Hematopoietic multipotent progenitor cell treated with erythropoietin and hydrocortisone succinate and interleukin-3 and kit ligand, for 15 days (in vitro differentiated cells): ENCODE data around the gene GLRX.
"Not testable (repeated sequence)": the region's sequence is repeated elsewhere in the genome, so short reads cannot be mapped to it uniquely, and the experiment has no call there.

ENCODE experiments used
- DNase-seq: peaks from one replicate; pipeline ENCODE4 v3.0.0-alpha.2; 2015; ENCODE audit warnings: low spot score

GLRX gene

DNA sequence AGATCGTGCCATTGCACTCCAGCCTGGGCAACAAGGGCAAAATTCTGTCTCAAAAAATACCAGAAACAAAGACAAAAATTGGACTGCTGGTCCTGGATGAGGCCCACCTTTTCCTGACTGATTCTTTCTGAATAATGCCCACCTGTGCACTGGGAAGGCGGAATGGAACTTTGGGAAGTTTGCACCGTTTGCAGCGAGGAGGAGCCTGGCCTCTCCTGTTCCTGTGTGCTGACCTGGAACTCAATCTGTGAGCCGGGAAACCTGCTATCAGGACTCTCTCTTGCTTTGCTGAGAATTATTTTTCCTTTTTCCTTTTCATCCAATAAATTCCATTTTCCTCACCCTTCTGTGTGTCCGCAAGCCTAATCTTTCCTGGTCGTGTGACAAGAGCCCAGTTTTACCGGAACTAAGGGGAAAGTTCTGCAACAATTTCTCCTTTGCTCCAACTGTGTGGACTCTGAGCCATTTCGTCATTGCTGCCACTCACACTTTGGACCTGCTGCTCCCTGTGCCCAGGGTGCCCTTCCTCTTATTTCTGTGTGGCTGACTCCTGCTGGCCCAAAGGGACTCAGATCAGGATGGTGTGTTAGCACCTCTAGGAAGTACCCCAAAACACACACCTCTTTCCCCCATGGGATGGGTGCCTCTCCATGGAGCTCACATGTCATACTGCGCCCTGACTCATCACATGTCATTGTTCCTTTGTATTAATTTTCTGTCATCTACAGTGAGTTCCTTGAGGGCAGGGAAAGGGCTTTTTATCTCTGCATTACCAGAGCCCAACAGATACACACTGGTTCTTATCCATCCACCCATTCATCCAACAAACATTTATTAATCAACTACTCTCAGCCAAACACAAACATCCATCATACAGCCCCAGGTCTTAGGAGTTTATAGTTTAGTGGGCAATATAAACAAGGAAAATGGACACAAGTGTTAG lies 4.7 kb upstream of the GLRX start:
- DNase-seq: peak; percentile 60

DNA sequence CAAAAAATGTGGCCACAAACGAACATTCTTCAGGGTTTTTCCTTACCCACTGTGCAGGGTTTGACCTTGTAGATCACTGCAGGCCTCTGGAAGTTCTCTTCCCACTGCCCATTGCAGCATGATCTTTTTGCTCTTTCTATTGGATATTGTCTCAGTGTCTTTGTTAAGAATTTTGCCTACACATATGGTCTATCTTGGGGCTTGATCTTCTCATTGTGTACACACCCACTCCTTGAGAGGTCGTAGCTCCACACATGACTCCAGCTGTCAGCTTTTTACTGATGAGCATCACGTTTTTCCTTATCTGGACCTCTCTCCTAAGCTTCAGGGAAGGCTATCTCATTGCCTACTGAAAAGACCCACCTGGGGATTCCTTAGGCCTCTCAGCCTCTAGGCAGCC lies 3.0 kb upstream of the GLRX start:
- no peak for DNase-seq

DNA sequence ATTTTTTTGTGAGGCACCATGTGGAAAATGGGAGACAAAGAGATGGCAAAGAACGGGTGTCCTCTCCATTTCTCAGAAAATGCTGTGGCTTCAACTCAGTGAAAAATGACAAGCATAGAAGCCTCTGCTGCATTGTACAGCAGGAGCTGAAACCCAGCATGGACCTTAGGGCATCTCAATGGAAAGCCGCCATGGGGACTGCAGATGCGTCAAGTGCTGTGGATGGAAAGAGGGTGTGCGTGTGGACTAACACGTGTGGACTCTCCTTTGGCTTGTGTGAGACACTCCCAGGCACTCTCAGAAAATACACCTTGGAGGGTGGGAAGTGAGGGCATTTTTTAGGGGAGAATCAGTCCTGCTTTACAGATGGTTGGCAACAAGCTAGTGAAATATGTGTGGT lies 2.2 kb upstream of the GLRX start:
- DNase-seq: no peak

DNA sequence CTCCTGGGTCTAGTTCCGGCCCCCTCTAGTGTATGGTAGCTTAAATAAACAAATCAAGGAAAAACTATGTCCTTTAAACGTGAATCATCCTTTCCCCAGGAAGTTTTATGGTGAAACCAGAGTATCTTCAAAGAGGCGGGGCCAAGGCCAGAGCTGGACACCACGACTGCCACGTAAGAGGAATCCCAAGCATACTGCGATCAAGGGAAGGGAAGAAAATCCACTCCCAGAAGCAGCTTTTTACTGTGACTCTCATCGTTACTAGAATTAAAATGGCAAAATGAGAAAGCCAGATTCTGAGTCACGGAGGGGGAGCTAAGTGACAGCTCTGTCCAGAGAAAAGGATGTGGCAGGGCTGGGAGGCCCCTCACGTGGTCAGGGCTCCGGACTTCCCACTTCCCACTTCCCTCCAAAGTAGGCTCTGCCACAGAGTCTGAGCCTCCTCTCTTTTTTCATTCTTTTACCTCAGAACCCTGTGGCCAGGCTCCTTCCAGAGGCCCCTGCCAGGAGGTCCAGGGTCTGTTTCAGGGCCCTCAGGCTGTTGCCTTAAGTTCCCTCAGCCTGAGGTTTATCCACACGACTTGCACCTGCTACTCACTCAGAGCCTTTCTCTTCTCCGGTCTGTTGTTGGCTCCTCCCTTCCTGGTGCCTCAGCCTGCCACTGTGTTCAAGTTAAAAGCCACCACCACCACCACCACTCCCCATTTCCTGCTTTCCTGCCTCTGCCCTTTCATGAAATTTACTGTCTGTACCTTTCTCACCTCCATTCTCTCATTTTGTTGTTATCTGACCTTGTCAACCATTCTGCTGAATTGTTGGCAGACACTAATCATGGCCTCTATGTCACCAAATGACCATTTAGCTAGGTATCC lies 1.4 kb upstream of the GLRX start:
- peak; percentile 48 for DNase-seq

DNA sequence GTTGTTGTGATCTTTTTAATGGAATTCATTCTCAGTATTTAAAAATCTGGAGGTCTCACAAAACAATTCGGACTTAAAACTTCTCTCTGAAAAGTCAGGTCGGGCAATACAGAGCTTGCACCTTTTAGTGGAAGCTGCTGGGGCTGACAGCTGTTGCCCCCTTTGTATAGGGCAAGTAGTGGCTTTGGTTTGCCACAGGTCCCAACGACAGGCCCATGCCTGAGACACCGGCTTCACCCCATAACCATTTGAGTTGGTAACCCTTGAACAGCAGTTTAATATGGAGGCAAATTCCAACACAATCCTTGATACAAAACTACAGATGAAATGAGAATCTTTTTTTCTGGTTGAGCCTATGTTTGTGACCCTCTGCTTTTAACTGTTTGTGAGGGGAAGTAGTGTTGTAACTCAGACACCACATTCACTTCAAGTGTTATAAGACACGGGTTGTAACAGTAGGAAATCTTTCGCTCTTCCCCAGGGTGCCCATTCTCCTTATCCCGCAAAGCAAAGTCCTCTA lies 752 bp upstream of the GLRX start:
- no peak for DNase-seq

DNA sequence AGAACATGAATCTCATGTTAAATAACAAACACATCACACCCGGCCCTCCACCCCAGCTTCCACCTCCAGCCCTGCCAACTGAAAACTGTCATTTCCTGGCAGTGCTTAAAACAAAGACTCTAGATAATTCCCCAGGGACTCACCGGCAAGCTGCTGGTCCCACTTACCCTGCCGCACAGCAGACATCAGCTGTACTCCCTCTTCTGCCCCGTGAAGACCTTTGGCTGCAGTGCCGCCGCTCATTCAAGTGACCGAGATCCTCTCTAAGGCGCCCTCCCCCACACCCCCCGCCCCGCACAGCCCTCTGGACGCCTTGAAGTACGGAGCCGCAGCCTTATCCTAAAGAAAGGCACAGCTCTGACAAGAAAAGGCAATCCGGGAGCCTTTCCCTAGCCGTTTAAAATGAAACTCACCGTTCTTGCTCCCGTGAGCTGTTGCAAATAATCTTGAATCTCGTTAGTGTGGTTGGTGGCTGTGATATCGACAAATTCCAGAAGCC lies 434 bp downstream of the GLRX start:
- DNase-seq: peak; percentile 42

DNA sequence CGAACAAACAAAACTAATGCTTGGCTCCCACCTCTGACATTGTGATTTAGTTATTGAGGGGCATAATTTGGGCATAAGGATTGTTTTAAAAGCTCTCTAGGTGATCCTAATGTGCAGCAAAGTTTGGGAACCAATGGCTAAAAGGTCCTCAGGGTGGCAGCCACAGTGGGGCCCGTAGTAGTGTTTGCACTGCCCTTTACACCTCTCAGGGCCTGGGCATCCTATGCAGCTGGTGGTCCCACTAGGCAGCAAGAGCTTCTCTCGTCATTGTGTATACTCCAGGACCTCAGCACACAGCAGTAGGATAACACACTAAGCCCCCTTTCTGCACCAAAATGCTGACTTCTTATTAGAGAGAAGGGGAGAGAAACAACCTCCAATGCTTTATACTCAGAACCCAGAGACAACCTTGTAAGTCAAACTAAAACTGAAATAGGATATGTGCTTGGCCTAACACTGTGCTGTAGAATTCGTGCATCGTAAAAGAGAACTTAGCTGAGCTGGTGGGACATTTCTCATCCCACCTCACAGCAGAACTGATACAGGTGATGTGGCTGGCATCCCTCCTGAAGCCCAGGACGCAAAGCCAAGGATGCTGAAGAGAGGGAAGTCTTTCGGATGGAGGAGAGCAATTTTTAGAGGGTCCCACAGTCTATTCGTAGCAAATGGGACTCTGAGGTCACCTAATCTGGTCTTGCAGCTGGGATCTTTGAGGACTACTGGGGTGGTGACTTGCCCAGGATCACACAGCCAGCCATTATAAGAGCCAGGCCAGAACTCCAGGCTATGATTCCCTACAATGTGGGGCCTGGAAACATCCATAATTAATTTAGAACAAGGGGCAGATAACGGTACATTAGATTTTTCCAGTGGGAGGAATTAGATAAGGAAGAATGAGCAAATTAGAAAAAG lies 1.2 kb downstream of the GLRX start:
- no peak for DNase-seq

DNA sequence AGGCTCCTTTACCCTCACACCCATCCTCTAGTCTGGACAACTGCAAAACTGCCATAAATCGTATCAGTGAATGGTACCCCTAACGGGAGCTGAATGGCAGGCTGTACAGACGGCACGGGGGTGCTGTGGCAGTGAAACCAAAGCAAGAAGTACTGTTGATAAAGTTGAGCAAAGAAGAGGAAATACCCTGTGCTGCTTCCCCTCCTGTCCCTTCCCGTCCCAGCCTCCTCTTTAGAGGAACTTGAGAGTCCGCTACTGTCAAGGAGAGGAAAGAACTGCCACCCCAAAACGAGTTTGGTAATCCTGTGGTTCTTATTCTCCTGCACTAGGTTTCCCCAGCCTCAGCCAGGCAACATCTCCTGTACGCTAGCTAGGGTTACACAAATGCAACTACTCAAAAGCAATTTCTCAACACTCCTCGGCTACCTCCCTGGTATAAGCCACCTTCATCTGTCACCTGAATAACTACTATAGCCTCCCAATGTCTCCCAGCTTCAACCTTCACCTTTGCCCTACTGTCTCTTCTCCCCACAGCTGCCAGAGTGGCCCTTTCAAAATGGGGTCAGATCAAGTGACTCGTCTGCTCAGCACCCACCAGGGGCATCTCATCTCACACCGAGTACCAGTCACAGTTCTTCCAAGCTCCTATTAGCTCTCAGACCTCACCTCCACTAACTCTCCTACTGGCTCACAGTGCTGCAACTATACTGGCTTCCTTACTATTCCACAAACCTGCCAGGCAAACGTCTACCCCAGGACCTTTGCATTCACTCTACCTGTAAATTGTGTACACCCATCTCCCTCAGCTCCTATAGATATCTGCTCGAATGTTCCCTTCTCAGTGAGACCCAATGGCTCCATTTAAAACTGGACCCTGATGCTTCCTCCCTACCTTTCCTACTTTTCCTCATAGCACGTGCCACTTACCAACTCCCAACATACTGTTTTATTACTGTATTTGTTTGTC lies 4.1 kb downstream of the GLRX start:
- no peak for DNase-seq

DNA sequence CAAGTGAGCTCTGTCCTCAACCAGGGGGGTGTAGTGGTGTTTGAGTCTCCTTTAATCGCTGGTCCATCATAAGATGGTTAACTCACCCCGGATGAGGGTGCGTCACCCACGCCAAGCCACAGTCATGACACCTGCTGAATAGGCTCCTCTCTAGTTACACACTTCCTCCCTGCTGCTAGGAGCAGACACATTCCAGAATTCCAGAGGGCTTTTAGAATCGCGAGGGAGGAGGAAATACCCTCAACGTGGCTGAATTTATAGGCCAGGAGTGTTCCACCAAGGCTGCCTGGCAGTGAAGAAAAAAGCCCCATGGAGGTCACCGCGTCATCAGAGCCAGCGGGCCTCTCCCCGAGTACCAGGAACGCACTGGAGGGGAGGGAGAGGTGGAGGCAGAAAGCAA lies 5.1 kb downstream of the GLRX start:
- no peak for DNase-seq

DNA sequence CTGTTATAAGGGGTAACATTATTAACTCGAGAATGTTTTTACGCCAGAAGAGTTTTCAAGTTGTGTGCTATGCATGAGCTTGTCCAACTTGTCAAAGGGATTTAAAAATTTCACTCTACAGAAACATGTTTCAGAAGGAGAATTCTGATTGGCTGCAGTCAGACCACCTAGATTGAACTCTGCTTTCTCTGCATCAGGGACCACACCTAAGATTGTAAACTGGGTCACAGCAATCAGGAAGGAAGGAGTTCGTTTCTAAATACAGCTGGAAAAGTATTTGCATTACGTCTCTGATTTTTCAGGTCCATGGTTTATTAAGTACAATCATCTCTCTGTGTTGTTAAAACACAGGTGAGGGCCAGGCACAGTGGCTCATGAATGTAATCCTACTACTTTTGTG lies 5.8 kb downstream of the GLRX start:
- no peak for DNase-seq

DNA sequence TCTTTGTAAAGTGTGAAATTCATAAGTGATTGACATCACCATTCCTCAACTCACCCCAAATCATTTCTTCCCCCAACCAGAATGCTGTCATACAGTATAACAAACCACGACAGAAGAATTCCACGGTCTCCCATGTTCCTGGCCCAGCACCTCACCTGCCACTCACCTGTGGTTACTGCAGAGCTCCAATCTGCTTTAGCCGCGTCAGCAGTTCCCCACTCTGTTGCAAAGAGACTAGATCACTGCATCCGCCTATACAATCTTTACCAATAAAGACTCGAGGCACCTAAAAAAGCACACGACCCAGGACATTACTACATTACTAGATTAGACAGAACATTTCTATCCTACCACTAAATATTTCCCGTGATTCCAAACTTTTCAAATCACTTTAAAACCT lies 6.2 kb downstream of the GLRX start:
- no peak for DNase-seq

DNA sequence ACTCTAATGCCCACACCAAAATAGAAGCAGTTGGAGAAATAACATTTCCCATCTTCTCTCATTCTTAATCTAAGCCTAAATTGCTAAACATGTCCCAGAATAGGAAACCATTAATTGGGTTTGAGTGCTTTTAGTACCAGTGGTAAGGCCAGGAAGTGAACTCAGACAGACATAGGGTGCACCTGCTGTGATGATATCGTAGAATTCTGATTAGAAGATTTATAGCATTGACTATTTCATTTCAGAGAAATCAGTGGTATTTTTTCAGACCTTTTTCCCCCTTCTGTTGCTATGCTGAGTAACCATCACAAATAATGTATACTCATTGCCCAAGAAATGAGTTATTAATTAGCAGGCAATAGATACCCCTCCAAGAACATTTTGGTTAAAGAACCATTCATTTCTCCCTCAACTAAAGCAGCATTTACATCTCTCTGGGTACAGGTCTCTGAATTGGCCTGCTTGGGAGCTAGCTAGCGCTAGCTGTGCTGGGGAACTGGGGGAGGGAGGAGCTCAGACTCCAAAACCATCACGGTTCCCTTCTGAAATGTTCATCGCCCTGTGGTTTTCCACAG lies 7.3 kb downstream of the GLRX start:
- no peak for DNase-seq

DNA sequence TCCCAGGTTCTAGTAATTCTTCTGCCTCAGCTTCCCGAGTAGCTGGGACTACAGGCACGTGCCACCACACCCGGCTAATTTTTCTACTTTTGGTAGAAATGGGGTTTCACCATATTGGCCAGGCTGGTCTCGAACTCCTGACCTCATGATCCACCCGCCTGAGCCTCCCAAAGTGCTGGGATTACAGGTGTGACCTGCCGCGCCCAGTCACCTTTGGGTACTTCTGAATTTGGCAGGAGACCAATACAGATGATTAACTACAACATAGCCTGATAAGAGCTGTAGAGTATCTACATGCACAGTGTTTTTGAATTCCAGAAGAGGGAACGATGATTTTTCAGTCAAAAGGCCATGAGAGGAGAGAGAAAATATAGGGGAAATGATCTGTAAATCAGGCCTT lies 9.5 kb downstream of the GLRX start:
- DNase-seq: not testable (repeated sequence)

DNA sequence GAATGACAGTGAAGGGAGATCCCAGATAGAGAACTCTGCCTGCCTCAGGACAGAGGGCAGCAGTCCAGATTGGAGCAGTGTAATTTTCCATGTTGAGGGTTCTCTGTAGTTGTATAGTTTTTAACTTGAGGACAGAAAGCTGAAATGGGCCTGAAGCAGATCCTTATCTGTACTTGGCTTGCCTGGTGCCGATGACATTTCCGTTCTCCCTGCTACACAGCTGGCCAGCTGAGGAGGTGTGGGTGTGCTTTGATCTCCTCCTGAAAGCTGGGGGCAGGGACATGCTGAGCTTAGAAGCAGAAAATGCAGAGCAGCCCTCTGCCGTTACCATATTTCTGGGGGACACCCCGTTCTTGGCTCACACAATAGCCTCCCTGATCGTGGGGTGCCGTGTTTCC lies 10.5 kb downstream of the GLRX start:
- no peak for DNase-seq

DNA sequence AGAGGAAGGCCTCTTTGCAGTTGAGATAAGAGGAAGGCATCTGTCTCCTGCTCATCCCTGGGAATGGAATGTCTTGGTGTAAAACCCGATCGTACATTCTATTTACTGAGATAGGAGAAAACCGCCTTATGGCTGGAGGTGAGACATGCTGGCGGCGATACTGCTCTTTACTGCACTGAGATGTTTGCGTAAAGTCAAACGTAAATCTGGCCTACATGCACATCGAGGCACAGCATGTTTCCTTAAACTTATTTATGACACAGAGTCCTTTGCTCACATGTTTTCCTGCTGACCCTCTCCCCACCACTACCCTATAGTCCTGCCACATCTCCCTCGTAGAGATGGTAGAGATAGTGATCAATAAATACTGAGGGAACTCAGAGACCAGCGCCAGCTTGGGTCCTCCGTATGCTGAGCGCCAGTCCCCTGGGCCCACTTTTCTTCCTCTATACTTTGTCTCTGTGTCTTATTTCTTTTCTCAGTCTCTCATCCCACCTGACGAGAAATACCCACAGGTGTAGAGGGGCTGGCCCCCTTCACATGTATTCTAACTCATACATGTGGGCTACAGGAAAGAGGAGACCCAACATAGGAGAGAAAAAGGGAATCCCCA lies 11.0 kb downstream of the GLRX start:
- not testable (repeated sequence) for DNase-seq

DNA sequence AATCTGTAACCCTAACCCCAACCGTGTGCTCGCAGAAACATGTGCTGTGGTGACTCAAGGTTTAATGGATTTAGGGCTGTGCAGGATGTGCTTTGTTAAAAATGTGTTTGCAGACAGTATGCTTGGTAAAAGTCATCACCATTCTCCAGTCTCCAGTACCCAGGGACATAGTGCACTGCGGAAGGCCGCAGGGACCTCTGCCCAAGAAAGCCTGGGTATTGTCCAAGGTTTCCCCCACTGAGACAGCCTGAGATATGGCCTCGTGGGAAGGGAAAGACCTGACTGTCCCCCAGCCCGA lies 11.5 kb downstream of the GLRX start:
- DNase-seq: not testable (repeated sequence)

DNA sequence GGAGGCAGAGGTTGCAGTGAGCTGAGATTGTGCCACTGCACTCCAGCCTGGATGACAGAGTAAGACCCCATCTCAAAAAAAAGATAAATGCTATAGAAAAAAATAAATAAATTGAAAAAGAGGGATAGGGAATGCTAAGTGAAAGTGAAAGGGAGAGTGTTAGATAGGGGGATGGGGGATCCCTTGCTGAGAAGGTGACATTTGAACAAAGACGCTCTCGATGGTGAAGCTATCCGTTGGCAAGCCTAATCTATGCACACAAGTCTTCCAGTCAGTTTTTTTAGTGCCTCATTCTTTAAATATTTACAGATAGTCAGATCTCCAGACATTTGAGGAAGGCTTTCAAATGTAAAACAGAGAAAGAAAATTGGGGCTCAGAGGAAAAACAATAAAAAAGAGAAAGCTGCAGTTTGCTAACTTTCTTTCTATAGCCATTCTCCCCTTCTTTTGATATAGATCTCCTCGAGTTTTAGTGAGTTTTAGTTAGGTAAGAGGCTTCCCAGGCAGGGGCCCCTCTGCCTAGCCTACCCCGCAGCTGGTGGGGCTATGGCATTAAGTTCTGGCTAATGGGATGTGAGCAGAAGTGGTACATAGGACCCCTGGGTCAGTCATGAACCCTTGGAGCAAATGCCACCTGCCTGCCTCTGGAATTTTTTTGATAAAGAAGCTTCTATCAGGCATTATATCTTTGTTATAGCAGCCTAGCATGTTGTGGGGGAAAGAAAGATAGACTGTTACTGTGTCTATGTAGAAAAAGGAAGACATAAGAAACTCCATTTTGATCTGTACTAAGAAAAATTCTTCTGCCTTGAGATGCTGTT lies 12.0 kb downstream of the GLRX start:
- no peak for DNase-seq

DNA sequence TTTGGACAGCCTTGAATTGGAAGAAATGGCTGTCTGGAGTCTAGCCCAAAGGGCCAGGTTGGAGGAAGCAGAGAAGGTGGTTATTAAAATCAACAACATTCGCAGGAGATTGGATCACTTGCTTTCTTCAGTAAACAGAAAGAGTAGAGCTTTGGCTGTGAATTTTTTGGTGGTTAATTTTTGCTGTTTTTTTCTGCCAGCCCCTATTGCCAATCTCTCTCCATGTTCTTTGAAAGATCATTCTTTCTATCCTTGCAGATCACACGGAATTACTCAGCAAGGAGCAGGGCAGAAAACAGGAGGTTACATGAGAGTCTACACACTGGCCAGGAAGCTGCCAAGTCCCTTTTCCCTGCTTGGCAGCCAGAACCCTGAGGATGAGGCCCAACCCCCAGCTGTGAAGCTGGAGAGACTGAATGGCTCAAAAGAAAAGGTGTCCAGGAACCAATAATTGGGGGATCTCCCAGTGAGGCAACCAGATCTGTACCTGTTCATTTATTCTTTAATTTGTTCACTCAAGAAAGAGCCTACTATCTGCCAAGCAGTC lies 13.0 kb downstream of the GLRX start:
- no peak for DNase-seq
